ENCODE data around the gene CYB561.

GRCh38 chr17:63423963-63424362, 22.1 kb downstream of the CYB561 start:
- TF ChIP-seq CTCF (IDR thresholded peaks at IDR 0.05; ENCODE audit: low read length): no peak
- TF ChIP-seq EZH2phosphoT487 (IDR thresholded peaks at IDR 0.05; ENCODE audit: low read length): no peak
- no peak for TF ChIP-seq EZH2 (optimal IDR thresholded peaks at IDR 0.05; ENCODE audit: low read depth, low read length)

Data from MM.1S (cell line).